HG03354 (cell line): ENCODE data around the gene GARIN5A.

ENCODE experiments used
- ATAC-seq: cut with Tn5 transposase; IDR thresholded peaks from one replicate; pipeline ENCODE4 v1.9.1; 2021; ENCODE audit warnings: mild to moderate bottlenecking; ENCODE audit not compliant: unreplicated experiment, poor library complexity, severe bottlenecking

GARIN5A gene

DNA sequence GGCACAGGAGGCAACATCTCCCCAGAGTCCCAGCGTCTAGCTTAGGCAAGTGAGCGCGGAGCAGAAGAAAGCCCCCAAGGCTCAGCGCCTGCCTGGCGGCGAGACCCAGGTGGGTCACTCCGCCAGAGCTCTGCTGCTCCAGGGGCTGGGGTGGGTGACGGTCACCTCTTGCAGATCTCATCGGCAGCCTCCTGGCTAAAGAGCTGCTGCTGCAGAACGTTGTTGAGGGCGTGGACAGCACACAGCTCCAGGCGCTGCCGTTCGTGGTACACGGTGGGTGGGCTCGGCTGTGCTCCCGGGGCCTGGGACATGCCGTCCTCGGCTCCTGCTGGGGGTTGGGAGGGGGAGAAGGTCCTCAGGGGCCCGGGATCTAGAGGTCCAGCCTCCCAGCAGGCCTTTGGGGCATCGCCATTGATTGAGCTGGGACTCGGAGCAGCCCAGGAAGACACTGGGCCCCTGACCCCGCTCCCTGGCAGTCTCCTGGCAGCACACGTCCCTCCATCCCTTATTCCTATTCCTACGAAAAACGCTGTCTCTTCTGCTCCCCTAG, 33.5 kb upstream of the GARIN5A start:
- ATAC-seq = no peak

DNA sequence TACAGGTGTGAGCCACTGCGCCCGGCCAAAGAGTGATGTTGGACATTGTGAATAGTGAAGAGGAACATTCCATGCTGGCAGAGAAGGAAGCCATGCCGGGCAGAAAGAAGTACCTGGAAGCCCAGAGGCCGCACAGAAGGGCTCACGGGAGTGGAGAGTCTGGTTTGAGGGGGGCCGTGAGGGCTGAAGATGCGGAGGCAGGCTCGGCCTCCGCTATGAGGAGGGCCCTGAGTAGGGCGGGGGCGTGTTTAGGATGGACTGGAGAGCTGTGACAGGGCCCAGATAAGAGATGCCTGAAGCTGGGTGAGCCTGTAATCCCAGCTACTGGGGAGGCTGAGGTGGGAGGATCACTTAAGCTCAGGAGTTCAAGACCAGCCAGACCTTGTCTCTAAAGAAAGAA, 32.7 kb upstream of the GARIN5A start:
- ATAC-seq = no peak

DNA sequence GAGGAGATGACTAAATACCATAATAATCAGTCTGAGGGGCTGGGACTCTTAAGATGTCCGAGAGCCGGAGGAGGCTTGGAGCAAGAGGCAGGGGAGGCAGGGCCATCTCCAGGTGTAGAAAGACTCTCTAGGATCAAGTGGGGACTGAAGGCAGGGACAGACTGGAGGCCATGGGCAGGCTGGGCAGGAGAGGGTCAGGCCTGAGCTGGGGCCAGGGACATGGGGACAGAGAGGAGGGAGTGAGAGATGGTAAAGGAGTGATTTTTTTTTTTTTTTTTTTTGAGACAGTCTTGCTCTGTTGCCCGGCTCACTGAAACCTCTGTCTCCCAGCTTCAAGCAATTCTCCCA, 32.2 kb upstream of the GARIN5A start:
- ATAC-seq = no peak

DNA sequence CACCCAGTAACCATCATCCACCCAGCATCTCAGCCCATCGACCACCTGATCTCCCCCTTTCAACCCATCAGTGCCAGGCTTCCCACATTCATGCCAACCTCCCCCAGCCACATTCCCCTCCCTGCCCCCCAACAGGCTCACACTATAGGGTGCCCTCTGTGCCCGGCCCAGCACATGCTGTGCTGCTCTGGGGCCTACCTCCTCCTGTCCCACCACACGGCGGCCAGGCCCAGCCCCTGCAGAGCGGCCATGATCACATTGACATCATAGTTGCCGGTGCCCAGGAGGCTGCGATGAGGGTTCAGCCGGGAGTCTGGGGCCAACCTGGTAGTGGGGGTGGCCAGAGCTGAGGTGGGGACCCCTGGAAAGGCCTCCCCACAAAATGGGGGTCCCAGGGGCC, 30.7 kb upstream of the GARIN5A start:
- ATAC-seq = no peak

DNA sequence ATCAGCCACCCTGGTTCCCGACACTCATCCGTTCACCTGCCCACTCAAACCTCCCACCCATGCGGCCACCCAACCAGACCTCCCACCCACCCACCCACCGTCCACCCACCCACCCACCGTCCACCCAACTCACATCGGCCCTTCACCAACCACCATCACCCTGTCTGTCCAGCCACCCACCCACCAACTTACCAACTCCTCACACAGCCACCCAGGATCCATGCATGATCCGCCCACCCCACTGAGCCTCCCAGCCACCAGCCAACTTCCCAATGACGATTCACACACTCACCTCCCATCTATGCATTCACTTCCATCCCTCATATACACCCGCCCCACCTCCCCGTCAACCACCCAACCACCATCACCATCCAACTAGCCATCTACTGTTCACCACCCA, 30.1 kb upstream of the GARIN5A start:
- ATAC-seq = no peak

DNA sequence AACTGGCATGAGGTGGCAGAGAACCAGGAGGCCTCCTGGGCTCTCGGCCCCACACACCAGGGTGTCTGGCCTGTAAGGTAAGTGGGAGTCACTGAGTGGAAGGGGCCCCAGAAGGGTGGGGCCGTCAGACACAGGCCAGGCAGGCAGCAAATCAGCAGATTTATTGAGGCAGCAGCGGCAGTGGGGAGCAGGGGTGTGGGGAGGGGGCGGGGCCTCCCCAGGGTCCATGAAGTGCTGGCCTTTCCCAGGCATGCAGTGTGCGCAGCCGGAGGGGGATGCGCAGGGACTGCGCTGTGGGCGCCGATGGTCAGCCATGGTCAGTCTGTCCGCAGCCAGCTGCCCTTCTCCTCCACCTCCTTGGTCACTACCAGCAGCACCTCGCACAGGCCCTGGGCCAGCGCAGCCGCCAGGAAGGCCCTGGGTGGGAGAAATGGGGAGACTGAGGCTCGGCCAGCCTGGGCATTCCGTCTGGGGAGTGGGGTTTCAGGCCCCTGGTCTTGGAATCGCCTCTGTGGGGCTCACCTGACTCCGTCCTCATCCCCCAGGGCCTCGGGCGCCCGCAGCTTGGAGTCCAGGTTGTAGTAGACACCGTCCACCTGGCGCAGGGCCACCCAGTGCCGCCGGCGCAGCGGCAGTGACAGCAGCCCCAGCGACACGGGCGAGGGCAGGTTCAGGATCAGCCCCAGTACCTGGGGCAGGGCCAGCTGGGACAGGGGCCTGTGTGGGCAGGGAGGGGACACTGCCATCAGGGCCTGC, 29.4 kb upstream of the GARIN5A start:
- no peak for ATAC-seq

DNA sequence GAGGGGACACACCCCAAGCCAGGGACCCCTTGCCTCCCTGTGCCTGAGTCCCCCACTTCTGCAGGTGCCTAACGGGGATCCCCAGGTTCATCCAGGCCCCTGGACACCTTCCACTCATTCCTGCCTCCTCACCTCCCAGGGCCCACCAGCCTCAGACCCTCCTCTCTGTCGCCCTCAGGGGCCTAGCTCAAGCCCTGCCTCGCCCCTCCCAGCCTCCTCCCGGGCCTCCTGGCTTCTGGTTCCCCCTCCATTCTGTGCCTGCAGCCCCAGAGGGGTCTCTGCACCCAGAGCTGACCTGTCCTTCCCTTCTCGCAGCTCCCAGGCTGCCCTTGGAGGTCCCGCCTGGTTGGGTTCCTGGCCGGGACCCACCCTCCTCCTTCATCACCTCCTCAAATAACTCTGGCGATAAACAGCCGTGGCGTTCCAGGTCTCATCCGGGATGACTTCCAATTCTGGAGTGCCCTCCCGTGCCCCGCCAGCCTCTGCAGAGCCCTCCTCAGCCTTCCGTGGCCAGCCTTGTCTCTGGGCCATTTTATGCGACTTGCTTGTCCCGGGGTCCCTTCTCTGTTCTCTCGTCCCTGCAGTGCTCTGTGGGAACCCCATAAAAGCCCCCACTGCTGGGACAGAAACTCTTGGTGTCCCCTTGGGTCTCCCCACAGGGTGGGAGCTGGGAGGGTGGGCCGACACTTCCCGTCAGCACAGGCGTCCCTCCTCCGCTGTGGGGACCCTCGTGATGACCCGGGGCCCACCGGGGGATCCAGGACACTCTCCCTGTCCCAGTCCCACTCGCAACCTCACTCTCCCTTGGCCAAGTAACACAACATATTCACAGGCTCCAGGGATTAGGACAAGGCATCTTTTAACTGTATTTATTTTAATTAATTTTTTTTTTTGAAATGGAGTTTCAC, 25.2 kb upstream of the GARIN5A start:
- no peak for ATAC-seq

DNA sequence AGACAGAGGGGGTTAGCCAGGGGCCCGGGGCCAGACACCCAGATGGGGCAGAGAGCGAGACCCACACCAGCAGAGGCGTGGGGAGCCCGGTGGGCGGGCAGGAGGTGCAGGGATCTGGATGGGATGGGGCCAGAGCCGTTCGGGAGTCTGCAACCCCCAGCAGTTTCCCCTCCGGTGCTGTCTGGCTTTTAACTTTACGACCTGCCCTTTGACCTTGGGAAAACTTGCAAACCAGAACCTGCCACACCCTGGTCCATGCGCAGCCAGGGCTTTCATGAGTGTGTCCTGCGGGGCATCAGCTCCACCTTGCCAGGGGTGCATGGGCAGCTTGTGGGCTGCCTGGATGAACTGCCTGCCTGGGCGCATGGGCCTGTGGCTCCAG, 24.5 kb upstream of the GARIN5A start:
- ATAC-seq = no peak

DNA sequence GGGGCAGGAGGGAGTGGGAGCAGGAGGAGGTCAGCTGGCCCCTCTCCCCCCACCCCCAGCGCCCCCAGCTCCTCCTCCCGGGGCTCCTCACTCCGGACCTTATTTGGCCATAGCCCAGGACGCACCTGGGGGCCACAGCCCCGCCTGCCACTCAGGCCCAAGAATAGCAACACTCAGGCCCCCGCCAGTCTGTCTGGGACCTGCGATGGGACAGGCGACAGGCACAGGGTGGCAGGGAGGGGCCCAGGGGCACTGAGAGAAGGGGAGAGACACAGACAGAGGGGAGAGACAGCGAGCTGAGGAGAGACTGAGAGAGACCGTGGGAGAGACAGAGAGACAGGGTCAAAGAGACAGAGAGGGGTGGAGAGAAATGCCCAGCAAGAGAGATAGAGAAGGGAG, 24.1 kb upstream of the GARIN5A start:
- no peak for ATAC-seq

DNA sequence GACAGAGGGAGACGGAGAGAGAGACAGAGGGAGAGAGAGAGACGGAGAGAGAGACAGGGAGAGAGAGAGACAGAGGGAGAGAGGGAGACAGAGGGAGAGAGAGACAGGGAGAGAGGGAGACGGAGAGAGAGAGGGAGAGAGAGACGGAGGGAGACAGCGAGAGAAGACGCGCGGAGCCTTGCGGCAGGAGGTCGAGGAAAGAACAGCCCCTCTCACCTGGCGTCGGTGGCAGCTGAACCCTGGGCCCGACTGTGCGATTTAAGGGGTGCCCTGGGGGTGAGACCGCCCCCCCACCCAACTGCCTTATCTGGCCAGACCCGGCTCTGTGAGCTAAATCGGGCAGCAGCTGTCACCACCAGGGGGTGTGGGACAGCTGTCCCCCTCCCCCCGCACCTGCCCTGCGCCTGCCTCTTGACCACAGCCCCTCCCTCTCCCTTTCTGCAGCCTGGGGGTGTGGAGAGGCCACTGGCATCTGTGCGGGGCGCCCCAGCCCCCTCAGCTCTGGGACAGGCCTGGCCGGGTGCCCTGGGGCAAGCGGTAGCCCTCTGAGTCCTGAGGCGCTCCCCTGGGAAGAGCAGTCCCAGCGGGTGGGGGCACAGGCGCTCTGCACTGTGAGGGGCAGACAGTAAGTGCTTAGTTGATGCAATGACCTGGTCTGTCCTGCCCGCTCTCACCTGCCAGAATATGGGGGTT, 23.6 kb upstream of the GARIN5A start:
- no peak for ATAC-seq

DNA sequence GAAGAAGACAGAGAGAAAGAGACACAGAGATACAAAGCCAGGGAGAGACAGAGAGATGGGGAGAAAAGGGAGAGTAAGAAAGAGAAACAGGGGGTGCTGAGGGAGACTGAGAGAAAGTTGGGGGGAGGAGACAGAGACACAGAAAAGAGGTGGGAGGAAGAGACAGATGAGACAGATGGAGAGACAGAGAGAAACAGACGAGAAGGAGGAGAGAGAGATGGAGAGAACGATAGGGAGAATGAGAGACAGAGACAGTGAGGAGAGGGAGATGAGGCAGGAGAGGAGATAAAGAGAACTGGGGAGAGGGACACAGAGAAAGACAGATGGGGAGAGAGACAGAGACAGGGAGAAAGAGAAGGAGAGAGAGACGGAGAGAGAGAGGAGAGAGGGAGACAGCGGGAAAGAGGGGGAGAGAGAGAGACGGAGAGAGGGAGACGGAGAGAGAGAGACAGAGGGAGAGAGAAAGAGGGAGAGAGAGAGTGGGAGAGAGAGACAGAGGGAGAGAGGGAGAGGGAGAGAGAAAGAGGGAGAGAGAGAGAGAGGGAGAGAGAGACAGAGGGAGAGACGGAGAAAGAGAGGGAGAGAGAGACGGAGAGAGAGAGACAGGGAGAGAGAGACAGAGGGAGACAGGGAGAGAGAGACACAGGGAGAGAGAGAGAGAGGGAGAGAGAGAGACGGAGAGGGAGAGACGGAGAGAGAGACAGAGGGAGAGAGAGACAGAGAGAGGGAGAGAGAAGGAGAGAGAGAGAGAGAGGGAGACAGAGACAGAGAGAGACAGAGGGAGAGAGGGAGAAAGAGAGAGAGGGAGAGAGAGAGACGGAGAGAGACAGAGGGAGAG, 21.8 kb upstream of the GARIN5A start:
- ATAC-seq = no peak

DNA sequence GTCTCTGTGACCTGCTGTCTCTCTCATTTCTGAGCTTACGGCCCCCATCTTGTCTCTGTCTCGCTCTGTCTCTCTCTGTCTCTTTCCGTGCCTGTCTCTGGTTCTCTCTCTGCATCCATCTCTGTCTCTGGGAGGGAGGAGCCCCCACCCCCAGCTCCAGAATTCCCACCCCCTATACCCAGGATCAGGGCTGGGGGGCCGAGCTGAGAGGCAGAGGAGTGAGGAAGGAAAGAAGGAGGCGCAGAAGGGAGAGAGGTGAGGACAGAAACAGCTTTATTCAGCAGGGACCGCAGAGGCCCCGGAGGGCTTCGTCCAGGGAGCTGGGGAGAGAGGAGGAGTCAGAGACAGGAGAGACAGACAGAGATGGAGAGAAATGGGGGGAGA, 20.4 kb upstream of the GARIN5A start:
- ATAC-seq = no peak

DNA sequence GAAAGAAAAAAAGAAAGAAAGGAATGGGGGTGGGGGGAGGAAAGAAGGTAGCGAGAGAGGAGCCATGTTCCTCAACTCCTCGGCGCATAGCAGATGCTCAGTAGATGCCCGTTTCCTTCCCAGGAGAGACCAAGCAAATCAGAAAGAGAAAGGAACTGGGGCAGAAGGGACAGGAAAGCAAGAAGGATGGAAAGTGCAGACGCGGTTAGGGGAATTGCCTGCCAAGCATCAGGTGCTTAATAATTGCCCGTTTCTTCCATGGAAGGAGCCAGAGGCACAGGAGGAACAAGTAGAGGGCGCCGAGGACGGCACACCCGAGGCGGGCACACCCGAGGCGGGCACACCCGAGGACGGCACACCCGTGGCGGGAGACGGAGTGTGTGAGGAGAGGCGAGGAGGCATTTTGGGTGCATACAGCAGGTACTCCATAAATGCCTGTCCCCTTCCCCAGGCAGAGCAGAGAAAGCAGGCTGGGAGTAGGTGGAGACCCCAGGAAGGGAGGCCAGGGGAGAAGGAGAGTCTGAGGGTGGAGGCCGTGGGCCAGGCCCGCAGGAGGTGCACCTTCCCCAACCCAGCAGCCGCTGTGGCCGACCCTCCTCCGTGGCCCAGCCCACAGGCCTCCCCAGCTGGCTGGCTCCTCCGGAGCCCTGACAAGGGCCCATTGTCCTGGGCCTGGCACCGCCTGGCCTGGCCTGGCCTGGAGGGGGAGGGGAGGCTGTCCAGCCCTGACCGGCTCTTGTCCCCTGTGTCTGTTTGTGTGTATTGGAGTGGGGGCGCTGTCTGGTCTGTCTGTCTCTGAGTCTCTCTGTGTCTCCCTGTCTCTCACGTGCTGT, 19.8 kb upstream of the GARIN5A start:
- no peak for ATAC-seq

DNA sequence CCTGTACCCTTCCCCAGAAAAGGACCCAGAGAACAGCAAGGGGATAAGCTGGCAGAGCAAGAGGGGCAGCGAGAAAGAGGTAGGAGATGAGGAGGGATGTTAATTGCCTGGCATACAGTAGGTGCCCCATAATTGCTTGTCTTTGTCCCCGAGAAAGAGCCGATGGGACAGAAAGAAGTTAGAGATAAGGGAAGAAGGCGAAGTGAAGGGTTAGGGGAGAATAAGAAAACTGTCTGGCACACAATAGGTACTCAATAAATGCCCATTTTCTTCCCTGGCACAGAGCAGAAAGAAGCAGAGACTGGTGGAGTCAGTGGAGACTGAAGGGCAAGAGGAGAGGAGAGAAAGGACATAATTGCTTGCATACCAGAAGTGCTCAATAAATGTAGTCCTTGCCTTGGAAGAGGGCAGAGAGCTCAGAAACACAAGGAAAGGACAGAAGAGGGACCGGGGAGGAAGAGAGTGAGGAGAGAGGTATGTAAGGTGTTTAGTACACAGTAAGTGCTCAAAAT, 18.4 kb upstream of the GARIN5A start:
- ATAC-seq = no peak

DNA sequence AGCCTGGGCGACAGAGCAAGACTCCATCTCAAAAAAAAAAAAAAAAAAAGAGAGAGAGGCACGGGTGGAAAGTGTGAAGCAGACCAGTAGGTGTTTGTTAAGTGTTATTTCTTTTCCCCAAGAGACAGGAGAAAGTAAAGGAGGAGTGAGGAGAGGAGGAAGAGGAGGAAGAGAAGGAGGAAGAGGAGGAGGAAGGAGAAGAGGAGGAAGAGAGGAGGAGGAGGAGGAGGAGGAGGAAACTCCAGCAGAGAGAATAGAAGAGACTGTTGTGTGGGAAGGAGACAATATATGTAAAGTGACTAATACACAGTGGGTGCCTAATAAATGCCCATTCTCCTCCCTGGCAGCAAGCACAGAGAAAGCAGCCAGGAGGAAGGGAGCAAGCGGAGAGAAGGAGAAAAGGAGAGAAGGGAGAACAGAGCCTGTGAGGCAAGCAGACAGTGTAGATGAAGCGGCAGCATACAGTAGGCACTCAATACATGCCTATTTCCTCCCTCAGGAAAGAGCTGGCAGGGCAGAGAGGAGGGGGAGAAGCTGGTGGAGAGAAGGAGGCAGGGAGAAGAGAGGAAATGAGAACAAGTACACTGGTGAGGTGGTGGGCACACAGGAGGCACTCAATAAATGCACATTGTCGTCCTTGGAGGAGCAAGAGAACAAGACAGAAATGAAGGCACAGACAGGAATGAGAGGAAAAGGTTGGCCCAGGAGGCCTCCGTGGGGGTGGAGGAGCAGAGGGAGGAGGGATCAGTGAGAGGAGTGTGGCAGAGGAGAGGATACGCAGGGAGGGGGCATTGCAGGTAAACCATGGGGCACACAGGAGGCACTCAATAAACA, 17.8 kb upstream of the GARIN5A start:
- no peak for ATAC-seq

DNA sequence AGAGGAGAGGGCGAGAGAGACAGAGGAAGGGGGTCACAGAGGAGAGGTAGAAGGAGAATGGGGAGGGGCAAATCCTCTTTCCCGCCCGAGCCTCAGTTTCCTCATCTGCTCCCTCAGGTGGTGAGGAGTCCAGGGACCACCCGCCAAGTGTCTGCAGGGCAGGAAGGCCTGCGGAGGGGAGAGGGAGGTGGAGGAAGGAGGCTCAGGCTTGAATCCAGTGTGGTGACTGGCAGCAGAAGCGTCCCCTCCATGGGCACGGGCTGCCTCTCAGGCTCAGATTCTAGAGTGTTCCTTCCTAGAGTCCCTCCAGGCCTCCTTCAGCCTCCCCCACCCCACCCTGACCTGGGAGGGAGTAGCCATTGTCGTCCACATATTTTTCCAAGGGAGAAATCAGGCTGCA, 16.5 kb upstream of the GARIN5A start:
- ATAC-seq = no peak

DNA sequence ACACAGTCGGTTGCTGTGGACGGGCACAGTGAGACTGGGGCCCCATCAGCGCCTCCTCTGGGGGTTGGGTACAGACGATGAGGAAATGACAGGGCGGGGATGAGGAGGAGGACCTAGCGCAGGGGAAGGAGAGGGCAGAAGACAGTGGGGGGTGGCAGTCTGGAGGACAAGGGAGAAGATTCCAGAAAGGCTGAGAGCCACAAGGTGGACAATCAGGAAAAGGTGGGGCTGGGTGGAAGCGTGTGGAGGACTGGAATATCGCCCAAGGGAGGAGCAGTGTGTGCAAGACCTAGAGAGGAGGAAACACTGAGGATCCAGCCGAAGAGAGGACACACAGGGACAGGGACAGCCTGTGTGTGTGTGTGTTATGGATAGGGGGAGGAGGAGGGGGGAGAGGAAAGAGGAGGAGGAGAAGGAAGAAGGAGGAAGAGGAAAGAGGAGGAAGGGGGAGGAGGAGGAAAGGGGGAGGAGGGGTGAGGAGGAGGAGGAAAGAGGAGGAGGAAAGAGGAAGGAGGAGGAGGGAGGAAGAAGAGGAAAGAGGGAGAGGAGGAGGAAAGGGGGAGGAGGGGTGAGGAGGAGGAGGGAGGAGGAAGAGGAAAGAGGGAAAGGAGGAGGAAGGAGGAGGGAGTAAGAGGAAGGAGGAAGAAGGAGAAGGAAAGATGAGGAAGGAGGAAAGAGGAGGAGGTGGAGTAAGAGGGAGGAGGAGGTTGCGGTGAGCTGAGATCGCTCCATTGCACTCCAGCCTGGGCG, 15.8 kb upstream of the GARIN5A start:
- no peak for ATAC-seq
